Measurements from ENCODE around the gene PEX6.

PEX6 gene, protein sequence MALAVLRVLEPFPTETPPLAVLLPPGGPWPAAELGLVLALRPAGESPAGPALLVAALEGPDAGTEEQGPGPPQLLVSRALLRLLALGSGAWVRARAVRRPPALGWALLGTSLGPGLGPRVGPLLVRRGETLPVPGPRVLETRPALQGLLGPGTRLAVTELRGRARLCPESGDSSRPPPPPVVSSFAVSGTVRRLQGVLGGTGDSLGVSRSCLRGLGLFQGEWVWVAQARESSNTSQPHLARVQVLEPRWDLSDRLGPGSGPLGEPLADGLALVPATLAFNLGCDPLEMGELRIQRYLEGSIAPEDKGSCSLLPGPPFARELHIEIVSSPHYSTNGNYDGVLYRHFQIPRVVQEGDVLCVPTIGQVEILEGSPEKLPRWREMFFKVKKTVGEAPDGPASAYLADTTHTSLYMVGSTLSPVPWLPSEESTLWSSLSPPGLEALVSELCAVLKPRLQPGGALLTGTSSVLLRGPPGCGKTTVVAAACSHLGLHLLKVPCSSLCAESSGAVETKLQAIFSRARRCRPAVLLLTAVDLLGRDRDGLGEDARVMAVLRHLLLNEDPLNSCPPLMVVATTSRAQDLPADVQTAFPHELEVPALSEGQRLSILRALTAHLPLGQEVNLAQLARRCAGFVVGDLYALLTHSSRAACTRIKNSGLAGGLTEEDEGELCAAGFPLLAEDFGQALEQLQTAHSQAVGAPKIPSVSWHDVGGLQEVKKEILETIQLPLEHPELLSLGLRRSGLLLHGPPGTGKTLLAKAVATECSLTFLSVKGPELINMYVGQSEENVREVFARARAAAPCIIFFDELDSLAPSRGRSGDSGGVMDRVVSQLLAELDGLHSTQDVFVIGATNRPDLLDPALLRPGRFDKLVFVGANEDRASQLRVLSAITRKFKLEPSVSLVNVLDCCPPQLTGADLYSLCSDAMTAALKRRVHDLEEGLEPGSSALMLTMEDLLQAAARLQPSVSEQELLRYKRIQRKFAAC

DNA sequence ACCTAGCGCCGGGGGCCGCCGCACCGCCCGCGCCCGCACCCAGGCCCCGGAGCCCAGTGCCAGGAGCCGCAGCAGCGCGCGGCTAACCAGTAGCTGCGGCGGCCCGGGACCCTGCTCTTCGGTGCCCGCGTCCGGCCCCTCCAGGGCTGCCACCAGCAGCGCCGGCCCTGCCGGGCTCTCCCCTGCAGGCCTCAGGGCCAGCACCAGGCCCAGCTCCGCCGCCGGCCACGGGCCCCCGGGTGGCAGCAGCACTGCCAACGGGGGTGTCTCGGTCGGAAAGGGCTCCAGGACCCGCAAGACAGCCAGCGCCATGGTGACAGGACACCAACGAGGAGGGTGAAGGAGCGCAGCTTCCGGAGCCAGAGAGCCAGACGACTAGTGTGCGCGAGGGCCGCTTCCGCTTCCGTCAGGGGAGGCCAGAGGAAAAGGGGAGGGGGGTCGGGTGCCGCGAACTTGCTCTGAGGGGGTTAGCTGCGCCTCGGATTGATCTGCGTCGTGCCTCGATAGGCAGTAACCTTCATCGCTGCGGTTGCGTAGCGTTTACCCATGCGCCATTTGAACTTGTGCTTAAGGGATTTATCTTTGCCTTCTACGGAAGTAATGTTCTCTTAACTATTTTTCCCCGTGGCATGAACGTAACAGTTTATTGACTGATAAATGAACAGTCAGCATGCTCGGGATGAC lies at the start of gene PEX6:
PEX6 (minus strand) TSS at position 343 of the 684 bp plus-strand sequence; CDS start at position 312, 31 bp downstream.
- peak; percentile 91 to 93 for DNase-seq

DNA sequence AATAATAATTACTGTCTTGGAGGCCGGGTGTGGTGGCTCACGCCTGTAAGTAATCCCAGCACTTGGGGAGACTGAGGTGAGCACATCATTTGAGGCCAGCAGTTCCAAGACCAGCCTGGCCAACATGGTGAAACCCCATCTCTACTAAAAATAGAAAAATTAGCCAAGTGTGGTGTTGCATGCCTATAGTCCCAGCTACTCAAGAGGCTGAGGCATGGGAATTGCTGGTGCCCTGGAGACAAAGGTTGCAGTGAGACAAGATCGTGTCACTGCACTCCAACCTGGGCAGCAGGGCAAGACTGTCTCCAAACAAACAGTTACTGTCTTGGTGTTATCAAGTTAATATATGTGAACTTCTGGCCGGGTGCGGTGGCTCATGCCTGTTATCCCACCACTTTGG lies 47.4 kb upstream of the PEX6 start:
- no peak for DNase-seq

DNA sequence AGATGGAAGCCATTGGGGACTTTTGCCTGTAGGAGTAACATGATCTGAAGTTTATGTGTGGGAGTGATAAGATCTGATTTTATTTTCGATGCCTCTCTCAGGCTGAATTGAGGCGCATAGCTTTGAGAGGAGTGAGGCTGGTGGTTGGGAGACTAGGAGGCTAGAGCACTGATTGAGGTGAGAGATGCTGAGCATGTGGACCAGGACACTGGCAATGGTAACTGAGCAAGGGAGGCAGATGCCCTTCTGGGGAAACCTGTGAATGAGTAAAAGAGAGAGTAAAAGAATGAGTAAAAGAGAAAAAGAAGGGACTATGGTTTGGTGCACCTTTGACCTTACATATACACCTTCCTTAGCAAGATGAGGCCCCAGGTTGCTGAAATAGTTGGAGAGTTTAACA lies 45.5 kb upstream of the PEX6 start:
- no peak for DNase-seq

DNA sequence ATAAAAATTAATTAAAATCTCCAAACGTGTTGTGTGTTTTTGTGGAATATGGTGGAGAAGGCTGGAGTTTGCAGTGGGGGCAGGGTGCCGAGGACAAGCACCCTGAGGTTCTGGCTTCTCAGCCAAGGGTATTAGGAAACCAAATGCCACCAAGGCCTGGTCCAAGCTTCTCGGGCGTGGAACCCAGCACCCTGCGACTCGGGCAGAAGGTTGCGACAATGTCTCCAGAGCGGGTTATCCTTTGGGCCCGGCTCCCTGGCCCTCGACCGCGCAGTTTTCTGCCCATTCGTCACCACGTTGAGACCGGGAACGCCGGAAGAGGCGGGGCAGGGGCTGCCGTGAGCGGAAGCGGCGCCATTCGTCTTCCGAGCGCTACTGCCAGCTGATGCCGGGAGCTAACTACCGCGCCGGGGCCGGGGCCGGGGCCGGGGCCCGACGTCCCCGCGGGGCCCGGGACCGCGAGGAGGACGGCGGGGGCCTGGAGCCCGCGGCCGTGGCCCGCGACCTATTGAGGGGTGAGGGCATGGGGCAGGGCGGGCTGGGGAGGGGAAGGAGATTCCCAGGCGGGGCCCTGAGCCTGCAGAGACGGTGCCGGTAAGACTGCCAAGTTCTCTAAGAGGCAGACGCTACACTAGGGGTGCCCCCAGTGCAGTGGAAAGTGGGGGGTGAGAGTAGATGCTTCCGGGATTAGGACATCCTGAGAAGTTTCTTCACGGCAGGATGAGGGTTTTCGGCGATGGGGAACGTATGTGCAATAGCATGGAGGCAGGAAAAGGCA lies 42.5 kb upstream of the PEX6 start, which contains the start of gene RRP36:
RRP36 (plus strand) TSS at position 354 of the 778 bp plus-strand sequence; CDS start at position 386, 32 bp downstream.
- DNase-seq = peak in 1 of 2 experiments; percentile 60

DNA sequence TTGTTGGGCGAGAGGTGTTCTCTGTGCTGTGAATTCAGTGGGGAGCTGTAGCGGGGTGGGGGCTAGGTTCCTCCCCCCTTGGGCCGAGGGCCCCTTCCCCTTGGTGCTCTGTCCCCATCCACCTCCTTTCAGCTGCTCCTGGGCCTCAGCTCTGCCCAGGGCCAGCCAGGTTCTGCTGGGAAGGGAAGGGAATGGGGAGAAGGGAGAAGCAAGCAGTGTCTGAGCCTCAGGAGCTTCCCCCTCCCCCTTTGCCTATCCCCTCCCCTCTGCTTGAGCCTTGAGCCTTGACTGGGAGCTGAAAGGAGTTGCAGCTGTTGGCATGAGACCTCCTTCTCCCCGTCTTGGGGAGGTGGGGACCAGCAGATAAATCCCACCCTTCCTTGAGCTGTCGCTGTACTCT lies 41.9 kb upstream of the PEX6 start:
- peak in 1 of 2 experiments; percentile 38 for DNase-seq

DNA sequence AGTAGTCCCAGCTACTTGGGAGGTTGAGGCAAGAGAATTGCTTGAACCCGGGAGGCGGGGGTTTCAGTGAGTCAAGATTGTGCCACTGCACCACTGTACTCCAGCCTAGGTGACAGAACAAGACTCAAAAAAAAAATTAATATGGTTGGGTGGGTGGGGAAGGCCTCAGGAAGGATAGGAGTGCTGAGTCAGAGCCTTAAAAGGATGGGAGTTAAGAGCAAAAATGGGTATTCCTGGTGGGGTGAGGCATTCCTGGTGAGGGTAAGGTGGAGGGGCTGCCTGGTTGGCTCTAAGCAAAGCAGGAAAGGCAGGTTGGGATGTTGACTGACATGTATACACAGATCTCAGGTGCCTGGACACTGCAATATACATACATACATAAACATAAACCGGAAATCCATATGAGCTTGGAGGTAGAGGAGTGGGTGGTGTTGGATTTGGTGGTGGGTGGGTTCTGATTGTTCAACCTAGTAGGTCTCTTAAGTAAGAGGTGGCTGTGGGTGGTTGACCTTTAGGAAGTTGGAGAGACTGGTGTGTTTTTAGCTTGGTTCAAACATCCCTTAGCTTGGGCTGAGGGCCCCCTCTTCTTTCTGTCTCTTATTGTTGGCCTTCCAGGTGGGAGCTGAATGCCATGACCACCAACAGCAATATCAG lies 41.2 kb upstream of the PEX6 start:
- DNase-seq = no peak

DNA sequence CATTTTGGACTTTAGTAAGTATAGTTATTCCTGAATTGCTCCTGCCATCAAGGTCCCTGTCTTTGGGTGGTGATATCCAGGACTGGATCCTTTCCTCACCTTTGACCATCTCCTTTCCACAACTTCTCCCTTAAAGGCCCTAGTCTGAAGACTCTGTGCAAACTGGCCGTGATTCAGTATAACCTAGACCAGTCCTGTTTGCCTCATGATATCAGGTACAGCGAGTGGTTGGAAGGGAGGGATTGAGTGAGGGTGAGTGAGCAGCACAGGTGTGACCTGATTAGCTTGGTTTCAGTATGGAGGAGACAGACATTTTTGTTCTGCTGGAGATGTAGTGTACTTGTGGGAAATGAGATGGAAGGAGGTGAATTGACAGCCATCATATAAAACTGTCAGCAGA lies 40.2 kb upstream of the PEX6 start:
- no peak for DNase-seq

DNA sequence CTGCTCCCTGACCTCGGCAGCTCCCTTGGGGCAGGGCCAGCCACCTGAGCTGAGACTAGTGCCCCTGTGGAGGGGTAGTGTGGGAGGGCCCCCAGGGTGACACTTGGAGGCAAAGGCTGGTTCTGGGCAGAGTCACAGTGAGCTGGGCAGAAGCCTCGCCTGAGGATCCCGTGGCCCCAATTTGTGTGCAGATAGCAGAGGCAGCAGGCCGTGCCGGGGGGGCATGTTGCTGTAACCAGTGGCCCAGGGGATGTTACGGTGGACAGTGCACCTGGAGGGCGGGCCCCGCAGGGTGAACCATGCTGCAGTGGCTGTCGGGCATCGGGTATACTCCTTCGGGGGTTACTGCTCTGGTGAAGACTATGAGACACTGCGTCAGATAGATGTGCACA lies 38.0 kb upstream of the PEX6 start:
- no peak for DNase-seq

DNA sequence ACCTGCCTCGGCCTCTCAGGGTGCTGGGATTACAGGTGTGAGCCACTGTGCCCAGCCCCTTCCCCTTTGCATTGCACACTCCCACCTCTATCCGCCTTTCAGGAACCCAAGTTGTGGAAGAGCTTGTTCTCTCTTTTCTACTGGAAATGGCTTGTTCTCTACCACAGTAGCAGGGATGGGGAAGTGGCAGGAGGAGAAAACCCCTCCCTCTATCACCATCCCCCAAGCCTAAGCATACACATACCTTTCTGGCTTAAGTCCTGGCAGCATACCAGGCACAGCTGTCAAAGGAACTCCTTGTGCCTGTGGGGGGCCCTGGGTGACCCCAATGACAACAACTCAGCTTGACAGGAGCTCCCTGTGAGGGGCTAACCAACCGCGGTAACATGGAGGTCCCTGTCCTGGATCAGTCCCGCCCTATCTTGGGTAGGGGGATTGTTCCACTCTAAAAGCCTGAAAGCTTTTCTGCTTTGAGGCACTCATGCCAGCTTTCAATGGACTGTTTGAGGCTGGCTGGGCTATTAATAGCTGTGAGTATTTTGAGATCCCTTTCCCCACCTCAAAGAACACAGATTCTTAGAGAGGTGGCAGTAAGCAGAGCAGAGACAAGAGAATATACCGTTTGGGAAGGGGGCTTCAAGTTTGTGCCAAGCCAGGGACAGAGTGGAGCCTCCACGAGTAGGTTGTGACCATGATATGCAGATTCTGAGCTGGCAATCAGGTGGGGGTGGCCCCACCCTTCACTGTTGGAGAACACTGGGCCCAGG lies 37.4 kb upstream of the PEX6 start:
- DNase-seq = no peak

DNA sequence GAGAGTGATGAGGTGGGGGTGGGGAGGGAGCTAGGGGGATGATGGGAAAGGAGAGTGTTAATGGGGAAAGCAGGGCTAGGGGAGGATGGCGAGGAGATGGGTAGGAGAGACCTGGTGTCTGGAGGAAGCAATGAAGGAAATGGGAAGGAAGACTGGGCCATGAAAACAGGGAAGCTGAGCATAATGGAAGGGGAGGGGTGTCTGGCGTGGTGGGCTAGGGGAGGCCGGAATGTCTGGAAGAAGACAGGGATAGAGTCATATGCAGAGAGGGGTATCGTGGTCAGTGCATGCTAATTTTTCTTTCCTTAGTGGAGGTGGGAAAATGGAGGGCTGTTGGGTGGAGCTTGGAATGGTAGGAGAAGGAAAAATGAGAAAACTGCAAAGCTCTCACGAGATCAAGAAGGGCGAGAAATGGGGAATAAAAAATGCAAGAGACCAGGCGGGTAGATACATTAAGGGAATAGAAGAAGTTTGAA lies 35.5 kb upstream of the PEX6 start:
- no peak for DNase-seq

DNA sequence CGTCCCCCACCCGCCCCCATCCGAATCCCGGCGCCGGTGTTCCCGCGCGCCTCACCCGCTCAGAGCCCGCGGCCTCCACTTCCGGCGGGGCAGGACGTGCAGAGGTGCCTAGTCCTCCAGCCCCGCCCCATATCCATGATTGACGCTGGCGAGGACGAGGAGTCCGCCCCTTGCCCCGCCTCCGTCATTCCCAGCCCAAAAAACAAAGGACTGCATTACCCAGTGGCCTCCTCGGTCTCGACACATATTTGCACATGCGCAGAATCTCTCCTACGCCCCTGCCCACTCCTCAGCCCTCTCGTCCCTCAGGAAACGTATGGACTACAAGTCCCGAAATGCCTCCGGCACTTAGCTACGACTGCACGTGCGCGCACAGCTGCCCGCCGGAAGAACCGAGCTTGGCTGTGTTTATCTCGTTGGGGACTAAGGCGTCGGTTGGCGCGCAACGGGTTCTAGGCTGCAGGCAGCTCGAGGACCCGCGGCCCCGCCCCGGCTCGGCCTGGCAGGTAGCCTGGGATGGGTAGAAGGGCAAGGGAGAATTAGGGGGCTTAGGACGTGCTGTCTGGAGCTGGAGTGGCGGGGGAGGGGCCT lies 35.0 kb upstream of the PEX6 start, which contains the start of the genes KLHDC3 and MEA1:
KLHDC3 (plus strand) TSS at position 407 of the 591 bp plus-strand sequence. CDS start 2,944 bp downstream, outside the sequence.
MEA1 (minus strand) TSS at position 104 of the 591 bp plus-strand sequence. CDS start 133 bp downstream, outside the sequence.
- DNase-seq = peak; percentile 99 to 100

DNA sequence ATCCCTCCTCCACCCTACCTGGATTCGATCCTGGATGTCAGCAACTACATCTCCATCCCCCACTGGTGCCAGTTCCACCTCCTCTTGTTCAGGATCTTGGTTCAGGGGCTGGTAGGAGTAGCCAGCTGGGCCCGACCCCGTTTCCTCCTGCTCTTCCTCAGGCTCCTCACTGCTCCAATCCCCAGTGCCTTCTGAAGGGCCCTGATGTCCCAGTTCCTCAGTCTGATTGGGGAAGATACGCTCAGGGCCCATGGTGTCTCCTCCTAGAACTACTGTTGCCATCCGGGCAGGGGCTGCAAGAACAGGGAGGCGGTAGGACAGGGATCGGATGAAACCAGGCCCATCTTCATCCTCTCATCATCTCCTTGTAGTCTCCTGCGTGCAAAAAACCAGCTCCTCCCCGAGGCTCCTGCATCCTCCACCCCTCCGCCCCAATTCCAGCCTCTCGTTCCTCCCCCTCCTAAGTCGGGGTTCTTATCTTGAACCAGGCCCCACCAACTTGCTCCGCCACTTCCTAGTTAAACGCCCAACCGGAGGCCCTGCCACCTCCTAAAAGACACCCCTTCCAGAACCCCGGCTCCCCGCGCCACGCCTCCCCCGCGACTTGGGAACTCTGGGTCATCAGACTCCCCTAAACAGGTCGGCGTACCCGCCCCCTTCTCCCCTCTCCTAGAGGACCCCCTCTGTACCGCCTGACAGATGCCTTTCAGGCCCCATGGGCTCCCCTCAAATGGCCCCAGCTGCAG lies 34.3 kb upstream of the PEX6 start:
- no peak for DNase-seq

DNA sequence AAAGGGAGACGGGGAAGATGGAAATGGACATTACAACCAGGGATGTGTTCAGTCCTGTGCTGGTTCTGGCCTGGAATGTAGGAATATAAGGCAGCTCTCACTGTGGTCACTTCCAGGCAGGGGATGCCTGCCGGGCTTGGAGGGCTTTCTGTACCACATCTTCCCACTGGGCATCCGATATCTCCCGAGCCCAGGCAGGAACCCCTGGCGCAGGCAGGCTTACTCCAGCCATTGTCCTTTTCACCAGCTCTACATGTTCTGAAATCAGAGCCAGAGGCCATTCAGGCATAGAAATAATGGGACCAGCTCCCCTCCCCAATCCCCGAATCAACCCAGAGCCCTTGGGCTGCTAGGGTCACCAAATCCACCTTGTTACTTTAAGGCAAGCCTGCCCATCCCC lies 33.4 kb upstream of the PEX6 start:
- DNase-seq = no peak

DNA sequence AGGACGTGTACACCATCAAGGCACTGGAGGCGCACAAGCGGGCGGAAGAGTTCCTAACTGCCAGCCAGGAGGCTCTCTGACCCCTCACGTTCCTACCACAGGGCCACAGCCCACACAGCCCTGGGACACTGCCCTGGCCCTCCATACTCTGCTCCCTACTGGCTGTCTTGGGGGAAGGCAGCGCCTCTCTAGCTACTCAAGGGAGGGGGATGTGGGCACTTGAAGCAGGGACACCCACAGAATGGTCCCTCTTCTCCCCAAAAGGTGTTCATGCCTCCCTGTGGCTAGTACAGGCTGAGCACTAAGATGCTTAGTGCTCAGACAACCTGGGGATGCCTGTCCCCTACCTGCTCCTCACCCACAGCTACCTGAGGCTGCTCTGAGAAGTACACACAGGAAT lies 32.2 kb upstream of the PEX6 start:
- DNase-seq = no peak

DNA sequence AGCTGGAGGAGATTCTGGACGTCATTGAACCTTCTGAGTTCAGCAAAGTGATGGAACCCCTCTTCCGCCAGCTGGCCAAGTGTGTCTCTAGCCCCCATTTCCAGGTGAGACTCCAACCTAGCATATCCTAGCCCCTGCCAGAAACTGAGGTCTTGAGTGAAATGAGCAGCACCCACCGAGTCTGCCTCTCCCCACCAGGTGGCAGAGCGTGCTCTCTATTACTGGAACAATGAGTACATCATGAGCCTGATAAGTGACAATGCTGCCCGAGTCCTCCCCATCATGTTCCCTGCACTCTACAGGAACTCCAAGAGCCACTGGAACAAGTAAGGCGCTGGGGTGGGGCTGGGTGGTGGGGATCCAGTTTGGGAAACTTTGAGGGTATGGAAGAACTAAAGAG lies 30.1 kb upstream of the PEX6 start:
- DNase-seq = peak in 1 of 2 experiments; percentile 52

DNA sequence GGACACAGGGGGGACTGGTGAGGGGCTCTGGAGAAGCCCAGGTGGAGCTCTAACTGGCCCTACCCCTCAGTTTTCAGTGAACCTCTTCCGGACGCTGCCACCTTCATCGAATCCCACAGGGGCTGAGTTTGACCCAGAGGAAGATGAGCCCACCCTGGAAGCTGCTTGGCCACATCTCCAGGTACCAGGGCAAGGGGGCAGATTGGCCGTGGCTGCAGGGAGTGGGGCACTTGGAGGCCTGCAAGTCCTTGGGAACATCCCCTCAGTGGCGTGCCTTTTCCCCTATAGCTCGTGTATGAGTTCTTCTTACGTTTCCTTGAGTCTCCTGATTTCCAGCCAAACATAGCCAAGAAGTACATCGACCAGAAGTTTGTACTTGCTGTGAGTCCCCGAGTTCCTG lies 28.1 kb upstream of the PEX6 start:
- no peak for DNase-seq

DNA sequence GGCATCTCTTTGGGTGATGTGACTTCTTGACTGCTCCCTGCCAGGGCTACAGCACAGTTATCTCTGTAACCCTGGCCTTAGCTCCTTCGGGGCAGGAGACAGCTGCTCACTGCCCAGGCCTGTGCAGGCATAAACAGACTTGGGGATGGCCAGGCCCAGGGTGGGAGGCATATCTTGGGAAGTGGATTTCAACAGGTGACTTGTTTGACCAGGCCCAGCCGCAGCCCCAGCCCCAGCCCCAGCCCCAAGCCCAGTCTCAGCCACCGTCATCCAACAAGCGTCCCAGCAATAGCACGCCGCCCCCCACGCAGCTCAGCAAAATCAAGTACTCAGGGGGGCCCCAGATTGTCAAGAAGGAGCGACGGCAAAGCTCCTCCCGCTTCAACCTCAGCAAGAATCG lies 27.3 kb upstream of the PEX6 start:
- DNase-seq = no peak

DNA sequence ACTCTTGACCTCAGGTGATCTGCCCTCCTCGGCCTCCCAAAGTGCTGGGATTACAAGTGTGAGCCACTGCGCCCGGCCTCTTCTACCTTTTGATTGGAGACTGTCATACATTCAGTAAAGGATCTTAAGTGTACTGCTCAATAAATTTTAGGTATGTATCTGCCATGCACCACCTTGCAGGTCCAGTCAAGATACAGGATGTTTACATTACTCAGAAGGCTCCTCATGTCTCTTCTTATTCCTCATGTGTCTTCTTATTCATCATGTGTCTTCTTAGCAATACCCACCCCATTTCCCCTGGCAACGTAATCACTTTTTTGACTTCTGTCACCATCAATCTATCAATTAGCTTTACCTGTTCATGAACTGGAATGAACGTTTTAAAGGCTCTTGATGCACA lies 26.9 kb upstream of the PEX6 start:
- no peak for DNase-seq

DNA sequence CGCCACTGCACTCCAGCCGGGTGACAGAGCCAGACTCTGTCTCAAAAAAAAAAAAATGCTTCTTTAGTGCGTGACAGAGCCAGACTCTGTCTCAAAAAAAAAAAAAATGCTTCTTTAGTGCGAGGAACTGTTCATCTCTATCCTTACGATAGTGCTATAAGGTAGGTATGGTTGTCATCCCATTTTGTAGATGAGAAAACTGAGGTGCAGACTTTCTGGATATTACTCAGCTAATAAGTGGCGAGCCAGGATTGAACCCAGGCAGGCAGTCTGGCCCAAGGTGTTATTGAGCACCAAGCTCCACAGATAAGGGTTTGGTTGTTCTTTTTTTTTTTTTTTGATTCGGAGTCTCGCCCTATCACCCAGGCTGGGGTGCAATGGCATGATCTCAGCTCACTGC lies 22.9 kb upstream of the PEX6 start:
- DNase-seq = no peak

Data from NCI-H524 (cell line).